Renal cortical epithelial cell (primary cell): ENCODE data around the gene TXNDC2. TPM values are rescaled to one million over a fixed set of nuclear protein-coding genes. Genes with fewer than 3 reads are reported as not detected.

ENCODE experiments used
- DNase-seq: peaks from one replicate; pipeline ENCODE4 v3.0.0-alpha.2; 2011; ENCODE audit warnings: low read depth
- total RNA-seq: library from RNA; depleted of rRNA; stranded (reverse); fragments of >200 nt; gene quantifications from 2 replicates; pipeline ENCODE4 v1.2.3, GENCODE V29; 2014

TXNDC2 gene
- total RNA-seq, 1 donor from 2014 or later = not detected

GRCh38 chr18:9860682-9861081 lies 25.1 kb upstream of the TXNDC2 start:
- no peak for DNase-seq

- no peak for DNase-seq
These were observed 24.6 kb upstream of the TXNDC2 start for GRCh38 chr18:9861157-9861556.

GRCh38 chr18:9861933-9862332 lies 23.8 kb upstream of the TXNDC2 start:
- DNase-seq = no peak

GRCh38 chr18:9862686-9863085 lies 23.1 kb upstream of the TXNDC2 start:
- no peak for DNase-seq

- DNase-seq = no peak
These were observed 22.5 kb upstream of the TXNDC2 start for GRCh38 chr18:9863282-9863681.

- DNase-seq = no peak
These were observed 19.8 kb upstream of the TXNDC2 start for GRCh38 chr18:9865764-9866490.

GRCh38 chr18:9866627-9867026 lies 19.1 kb upstream of the TXNDC2 start:
- no peak for DNase-seq

GRCh38 chr18:9867071-9867594 lies 18.6 kb upstream of the TXNDC2 start:
- peak; percentile 68 for DNase-seq

GRCh38 chr18:9868857-9869714 lies 16.7 kb upstream of the TXNDC2 start:
- no peak for DNase-seq

- peak; percentile 85 for DNase-seq
These were observed 15.9 kb upstream of the TXNDC2 start for GRCh38 chr18:9869715-9870430.

- DNase-seq = no peak
These were observed 15.3 kb upstream of the TXNDC2 start for GRCh38 chr18:9870431-9871008.

GRCh38 chr18:9871244-9871746 lies 14.5 kb upstream of the TXNDC2 start:
- DNase-seq = no peak

GRCh38 chr18:9872823-9873222 lies 12.9 kb upstream of the TXNDC2 start:
- DNase-seq = no peak

- no peak for DNase-seq
These were observed 11.0 kb upstream of the TXNDC2 start for GRCh38 chr18:9874728-9875127.

GRCh38 chr18:9876212-9876866 lies 9.4 kb upstream of the TXNDC2 start:
- no peak for DNase-seq

- peak; percentile 77 for DNase-seq
These were observed 8.7 kb upstream of the TXNDC2 start for GRCh38 chr18:9876867-9877654.

- no peak for DNase-seq
These were observed 8.1 kb upstream of the TXNDC2 start for GRCh38 chr18:9877655-9878014.

GRCh38 chr18:9878095-9878494 lies 7.7 kb upstream of the TXNDC2 start:
- no peak for DNase-seq

GRCh38 chr18:9878783-9879242 lies 7.0 kb upstream of the TXNDC2 start:
- DNase-seq = no peak

- DNase-seq = no peak
These were observed 1.7 kb upstream of the TXNDC2 start for GRCh38 chr18:9884090-9884489.
